Spleen (tissue), 7 donors: Measurements from ENCODE around the gene CPED1.

Source experiments
- POLR2A ChIP-seq, 3 donors: fragments of 450-650 bp; IDR thresholded peaks; one replicate each; pipeline ENCODE4 v1.5.1; 2017; ENCODE audit warnings: antibody characterized with exemption in 3 of 3, mild to moderate bottlenecking in 1 of 3
- POLR2AphosphoS5 ChIP-seq, 3 donors: sonication (generic); formaldehyde crosslinking; IDR thresholded peaks; one replicate each; pipeline ENCODE4 v1.5.1; 2017; ENCODE audit warnings: antibody characterized with exemption in 3 of 3
- TF ChIP-seq, protein P1 (sequence below), 11 experiments: fragments of 200-600 bp in 7 of 11; fragments of 450-650 bp in 4 of 11; sonication (generic) in 4 of 11; IDR thresholded peaks in 8 of 11; conservative IDR thresholded peaks in 3 of 11; 1 replicate in 7 of 11; 2 replicates in 4 of 11; pipeline versions ENCODE4 v1.4.0 to v1.8.0; 2016 to 2021; ENCODE audit warnings: antibody characterized with exemption in 11 of 11, inconsistent platforms in 4 of 11, mild to moderate bottlenecking in 1 of 11
- donor health status: DM: no; HTN: no; CAD: no; lungs with moderate emphysema.
- donor health status: DM: no; HTN: no; CAD: no.
- donor health status: DM: no; HTN: no; CAD: no.

DNA sequence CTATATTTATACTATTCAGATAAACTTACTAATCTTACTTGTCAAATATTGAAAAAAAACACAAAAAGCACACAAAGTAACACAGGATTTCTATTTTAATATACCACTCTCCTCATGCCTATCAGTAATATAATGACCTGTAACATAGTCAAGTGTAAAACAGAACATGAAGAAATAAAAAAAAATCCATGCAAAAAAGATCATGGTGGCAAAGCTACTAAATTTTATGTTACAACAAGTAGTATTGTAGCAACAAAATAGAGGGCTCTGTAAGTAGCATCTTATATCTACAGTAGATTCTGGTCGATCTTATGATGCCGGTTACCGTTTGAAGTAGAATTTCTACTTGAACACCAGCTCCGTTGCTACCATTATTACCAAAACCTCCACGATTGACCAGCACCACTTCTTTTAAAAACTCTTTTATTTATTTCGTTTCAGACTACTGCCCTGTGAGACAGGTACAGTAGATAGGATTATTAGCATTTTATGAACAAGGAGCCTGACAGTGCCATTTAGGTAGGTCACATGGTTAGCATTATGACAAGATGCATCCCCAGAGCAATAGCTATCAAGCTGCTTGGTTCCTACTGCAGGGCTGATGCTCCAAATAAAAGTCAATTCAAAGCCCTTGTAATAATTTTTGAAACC lies 2.1 kb downstream of the CPED1 start:
- no peak for TF ChIP-seq POLR2A (IDR thresholded peaks at IDR 0.05)
- TF ChIP-seq, protein P1, sequence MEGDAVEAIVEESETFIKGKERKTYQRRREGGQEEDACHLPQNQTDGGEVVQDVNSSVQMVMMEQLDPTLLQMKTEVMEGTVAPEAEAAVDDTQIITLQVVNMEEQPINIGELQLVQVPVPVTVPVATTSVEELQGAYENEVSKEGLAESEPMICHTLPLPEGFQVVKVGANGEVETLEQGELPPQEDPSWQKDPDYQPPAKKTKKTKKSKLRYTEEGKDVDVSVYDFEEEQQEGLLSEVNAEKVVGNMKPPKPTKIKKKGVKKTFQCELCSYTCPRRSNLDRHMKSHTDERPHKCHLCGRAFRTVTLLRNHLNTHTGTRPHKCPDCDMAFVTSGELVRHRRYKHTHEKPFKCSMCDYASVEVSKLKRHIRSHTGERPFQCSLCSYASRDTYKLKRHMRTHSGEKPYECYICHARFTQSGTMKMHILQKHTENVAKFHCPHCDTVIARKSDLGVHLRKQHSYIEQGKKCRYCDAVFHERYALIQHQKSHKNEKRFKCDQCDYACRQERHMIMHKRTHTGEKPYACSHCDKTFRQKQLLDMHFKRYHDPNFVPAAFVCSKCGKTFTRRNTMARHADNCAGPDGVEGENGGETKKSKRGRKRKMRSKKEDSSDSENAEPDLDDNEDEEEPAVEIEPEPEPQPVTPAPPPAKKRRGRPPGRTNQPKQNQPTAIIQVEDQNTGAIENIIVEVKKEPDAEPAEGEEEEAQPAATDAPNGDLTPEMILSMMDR (IDR thresholded peaks at IDR 0.05 in 8 of 11, conservative IDR thresholded peaks at IDR 0.05 in 3 of 11) = no peak
- no peak for TF ChIP-seq POLR2AphosphoS5 (IDR thresholded peaks at IDR 0.05)
